ENCODE results near the gene FAM98B.

The FAM98B gene

DNA sequence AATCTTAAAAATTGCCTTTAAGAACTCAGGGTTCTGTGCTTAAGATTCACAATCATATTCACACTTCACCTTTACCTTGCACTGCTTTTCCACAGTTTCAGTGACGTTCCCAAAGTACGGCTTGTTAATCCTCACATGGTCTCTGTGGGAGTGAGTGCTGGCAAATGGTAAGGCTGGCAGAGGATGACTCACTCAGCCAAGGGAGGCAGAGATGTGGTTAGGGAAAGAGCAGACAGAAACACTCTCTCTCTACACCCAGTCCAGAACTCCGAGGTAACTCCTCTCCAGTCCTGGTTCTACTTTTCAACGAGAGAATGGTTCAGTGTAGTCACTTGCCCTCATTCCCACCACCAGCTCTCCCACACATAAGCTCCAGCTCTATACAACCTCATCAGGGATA, 77.6 kb downstream of the FAM98B start:
- no peak overlapping the region for H3K9ac ChIP-seq (ENCODE audit: low read length in 5 of 5)
- no peaks in the 10 kb centered on the region for H3K9me3 ChIP-seq (ENCODE audit: control insufficient read depth in 5 of 5, low read length in 5 of 5)
- no peak overlapping the region for H3K4me3 ChIP-seq (ENCODE audit: low read depth in 1 of 5, low read length in 5 of 5)
- peaks cover 2 to 9% (median 5%) of the 10 kb centered on the region in 5 donors for H3K4me1 ChIP-seq (ENCODE audit: control insufficient read depth in 5 of 5, insufficient read depth in 5 of 5, low read length in 5 of 5)
- no peak overlapping the region for H3K27ac ChIP-seq (ENCODE audit: low read depth, low read length)
- H3K36me3 ChIP-seq (ENCODE audit: control insufficient read depth in 5 of 5, insufficient read depth in 5 of 5, low read length in 5 of 5) = no peaks in the 10 kb centered on the region
- peaks cover 0 to 3% (median 0%) of the 10 kb centered on the region in 5 donors for H3K27me3 ChIP-seq (ENCODE audit: control insufficient read depth in 5 of 5, insufficient read depth in 4 of 5, low read length in 5 of 5)

DNA sequence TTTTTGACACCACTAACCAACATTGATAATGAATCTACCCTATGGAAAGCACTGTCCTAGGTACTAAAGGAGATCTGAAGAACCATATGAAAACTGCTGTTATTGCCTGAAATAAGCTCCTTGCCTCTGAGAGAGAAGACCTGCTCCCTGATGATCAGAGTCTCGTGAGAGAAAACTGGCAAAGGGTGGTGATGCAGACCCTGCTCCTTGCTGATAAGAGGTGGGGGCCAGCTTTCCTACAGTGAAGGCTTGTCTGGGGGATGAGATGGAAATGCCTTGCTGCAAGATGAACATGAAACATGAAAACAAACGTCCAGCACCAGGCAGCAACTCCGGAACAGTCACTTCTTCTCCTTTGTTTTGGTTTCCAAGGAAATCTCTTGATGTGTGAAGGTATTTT, 78.8 kb downstream of the FAM98B start:
- Histone ChIP-seq H3K27me3 (ENCODE audit: control insufficient read depth in 5 of 5, insufficient read depth in 4 of 5, low read length in 5 of 5) (peaks cover 0 to 3% (median 0%) of the 10 kb centered on the region in 5 donors), H3K9me3 (ENCODE audit: control insufficient read depth in 5 of 5, low read length in 5 of 5) (no peaks in the 10 kb centered on the region), H3K9ac (ENCODE audit: low read length in 5 of 5) (no peak overlapping the region), H3K4me3 (ENCODE audit: low read depth in 1 of 5, low read length in 5 of 5) (no peak overlapping the region), H3K36me3 (ENCODE audit: control insufficient read depth in 5 of 5, insufficient read depth in 5 of 5, low read length in 5 of 5) (no peaks in the 10 kb centered on the region), H3K27ac (ENCODE audit: low read depth, low read length) (no peak overlapping the region), H3K4me1 (ENCODE audit: control insufficient read depth in 5 of 5, insufficient read depth in 5 of 5, low read length in 5 of 5) (peaks cover 2 to 14% (median 8%) of the 10 kb centered on the region in 5 donors)

DNA sequence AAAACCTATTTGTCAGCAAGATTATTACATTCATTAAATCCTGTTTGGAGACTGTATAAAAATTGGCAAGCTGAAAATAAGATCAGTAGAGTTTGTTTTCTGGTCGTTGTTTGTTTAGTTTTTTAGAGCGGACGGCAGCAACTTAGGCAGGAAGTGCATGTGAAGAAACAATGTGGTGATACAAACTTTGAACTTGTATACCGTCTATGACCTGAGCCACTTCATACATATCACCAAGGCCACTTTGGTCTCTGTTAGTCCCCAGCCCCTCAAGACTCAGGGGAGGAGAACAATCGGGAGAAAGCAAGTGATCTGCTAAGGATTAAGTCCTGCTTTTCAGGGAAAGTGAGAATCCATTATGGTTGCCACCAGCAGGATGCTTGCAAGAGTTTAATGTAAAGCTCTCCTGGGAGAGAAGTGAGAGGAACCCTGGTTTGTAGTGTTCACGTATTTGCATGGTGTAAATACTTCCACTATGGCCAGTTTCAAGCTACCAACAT, 79.5 kb downstream of the FAM98B start:
- H3K27ac ChIP-seq (ENCODE audit: low read depth, low read length) = no peak overlapping the region
- no peaks in the 10 kb centered on the region for H3K9me3 ChIP-seq (ENCODE audit: control insufficient read depth in 5 of 5, low read length in 5 of 5)
- peaks cover 0 to 3% (median 0%) of the 10 kb centered on the region in 5 donors for H3K27me3 ChIP-seq (ENCODE audit: control insufficient read depth in 5 of 5, insufficient read depth in 4 of 5, low read length in 5 of 5)
- no peak overlapping the region for H3K4me3 ChIP-seq (ENCODE audit: low read depth in 1 of 5, low read length in 5 of 5)
- H3K4me1 ChIP-seq (ENCODE audit: control insufficient read depth in 5 of 5, insufficient read depth in 5 of 5, low read length in 5 of 5) = peaks cover 2 to 14% (median 8%) of the 10 kb centered on the region in 5 donors
- no peak overlapping the region for H3K9ac ChIP-seq (ENCODE audit: low read length in 5 of 5)
- H3K36me3 ChIP-seq (ENCODE audit: control insufficient read depth in 5 of 5, insufficient read depth in 5 of 5, low read length in 5 of 5) = no peaks in the 10 kb centered on the region

DNA sequence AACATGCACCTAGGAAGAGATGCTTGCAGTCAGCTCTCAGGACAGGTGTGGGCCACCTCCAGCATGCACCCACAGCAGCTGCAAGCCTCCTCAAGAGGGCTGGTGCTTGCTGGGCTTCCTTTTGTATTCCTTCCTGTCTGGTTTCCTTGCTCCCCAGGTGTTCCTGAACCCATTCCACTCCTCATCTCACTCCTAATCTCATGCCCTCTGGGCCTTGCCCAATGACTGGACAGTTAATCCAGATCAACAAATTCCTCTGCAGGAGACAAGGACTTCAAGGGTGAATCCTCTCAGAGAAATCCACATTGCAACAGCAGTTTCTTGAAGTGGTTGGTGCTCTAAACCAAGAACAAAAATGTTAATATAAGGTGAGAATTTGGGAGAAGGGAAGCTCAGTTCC, 80.0 kb downstream of the FAM98B start:
- Histone ChIP-seq H3K36me3 (ENCODE audit: control insufficient read depth in 5 of 5, insufficient read depth in 5 of 5, low read length in 5 of 5) (no peaks in the 10 kb centered on the region), H3K4me1 (ENCODE audit: control insufficient read depth in 5 of 5, insufficient read depth in 5 of 5, low read length in 5 of 5) (peaks cover 2 to 14% (median 8%) of the 10 kb centered on the region in 5 donors), H3K27ac (ENCODE audit: low read depth, low read length) (no peak overlapping the region), H3K9ac (ENCODE audit: low read length in 5 of 5) (no peak overlapping the region), H3K27me3 (ENCODE audit: control insufficient read depth in 5 of 5, insufficient read depth in 4 of 5, low read length in 5 of 5) (peaks cover 0 to 3% (median 0%) of the 10 kb centered on the region in 5 donors), H3K9me3 (ENCODE audit: control insufficient read depth in 5 of 5, low read length in 5 of 5) (no peaks in the 10 kb centered on the region), H3K4me3 (ENCODE audit: low read depth in 1 of 5, low read length in 5 of 5) (no peak overlapping the region)

DNA sequence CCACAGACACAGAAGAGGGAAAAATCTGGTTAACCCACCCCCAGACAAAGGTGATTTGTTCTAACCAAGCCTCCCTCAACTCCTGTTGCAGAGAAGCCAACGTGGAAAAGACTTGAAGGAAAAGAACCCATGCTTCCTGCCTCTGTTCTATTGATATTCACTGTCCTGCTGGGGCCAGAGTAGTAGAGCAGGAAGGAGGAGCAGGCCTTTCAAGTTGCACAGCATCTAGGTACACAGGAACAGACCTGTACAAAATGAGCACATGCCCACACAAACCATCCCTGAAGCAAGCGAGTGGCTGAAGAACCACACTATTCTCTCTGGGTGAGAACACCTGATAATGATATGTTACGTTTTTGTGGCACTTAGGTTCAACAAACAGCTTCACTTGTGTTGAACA, 80.8 kb downstream of the FAM98B start:
- peak overlapping the region; percentile 62 for H3K27ac ChIP-seq (ENCODE audit: low read depth, low read length)
- H3K4me3 ChIP-seq (ENCODE audit: low read depth in 1 of 5, low read length in 5 of 5) = no peak overlapping the region
- peaks cover 0 to 3% (median 0%) of the 10 kb centered on the region in 5 donors for H3K27me3 ChIP-seq (ENCODE audit: control insufficient read depth in 5 of 5, insufficient read depth in 4 of 5, low read length in 5 of 5)
- no peaks in the 10 kb centered on the region for H3K9me3 ChIP-seq (ENCODE audit: control insufficient read depth in 5 of 5, low read length in 5 of 5)
- peaks cover 2 to 14% (median 8%) of the 10 kb centered on the region in 5 donors for H3K4me1 ChIP-seq (ENCODE audit: control insufficient read depth in 5 of 5, insufficient read depth in 5 of 5, low read length in 5 of 5)
- H3K36me3 ChIP-seq (ENCODE audit: control insufficient read depth in 5 of 5, insufficient read depth in 5 of 5, low read length in 5 of 5) = no peaks in the 10 kb centered on the region
- no peak overlapping the region for H3K9ac ChIP-seq (ENCODE audit: low read length in 5 of 5)

DNA sequence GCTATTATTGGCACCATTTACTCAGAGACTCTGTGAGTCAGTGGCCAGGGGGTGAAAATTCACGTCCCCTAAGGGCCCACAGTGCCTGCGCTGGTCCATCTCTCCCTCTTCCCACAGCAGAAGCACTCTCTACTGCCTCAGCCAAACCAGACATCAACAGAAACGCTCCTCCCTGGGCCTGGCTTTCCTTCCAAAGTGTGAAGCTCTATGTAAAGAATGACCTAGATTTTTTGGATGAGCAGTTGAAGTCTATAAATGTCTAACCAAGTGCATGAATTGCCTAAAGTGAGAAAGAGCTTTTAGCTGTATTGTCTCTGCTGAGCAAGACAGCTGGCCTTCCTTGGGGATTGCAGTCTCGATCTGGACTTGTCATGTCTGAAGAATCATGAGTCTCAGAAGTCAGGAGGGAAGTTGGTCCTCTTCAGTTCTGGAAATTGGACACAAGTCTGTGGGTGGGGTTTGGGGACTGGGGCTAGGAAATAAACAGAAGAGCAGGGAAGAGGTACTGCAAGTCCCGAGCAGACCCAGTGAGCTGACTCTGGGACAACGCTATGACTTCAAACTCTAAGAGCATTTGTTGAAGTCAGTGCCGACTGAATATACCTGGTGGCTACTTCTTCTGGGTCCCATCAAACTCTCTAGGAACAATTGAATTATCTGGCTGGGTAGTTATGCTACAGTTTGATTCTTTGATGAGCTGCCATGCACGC, 81.7 kb downstream of the FAM98B start:
- Histone ChIP-seq H3K4me3 (ENCODE audit: low read depth in 1 of 5, low read length in 5 of 5) (no peak overlapping the region), H3K36me3 (ENCODE audit: control insufficient read depth in 5 of 5, insufficient read depth in 5 of 5, low read length in 5 of 5) (no peaks in the 10 kb centered on the region), H3K9ac (ENCODE audit: low read length in 5 of 5) (no peak overlapping the region), H3K4me1 (ENCODE audit: control insufficient read depth in 5 of 5, insufficient read depth in 5 of 5, low read length in 5 of 5) (peaks cover 2 to 14% (median 8%) of the 10 kb centered on the region in 5 donors), H3K27ac (ENCODE audit: low read depth, low read length) (peak overlapping the region; percentile 62), H3K27me3 (ENCODE audit: control insufficient read depth in 5 of 5, insufficient read depth in 4 of 5, low read length in 5 of 5) (peaks cover 0 to 3% (median 0%) of the 10 kb centered on the region in 5 donors), H3K9me3 (ENCODE audit: control insufficient read depth in 5 of 5, low read length in 5 of 5) (no peaks in the 10 kb centered on the region)

DNA sequence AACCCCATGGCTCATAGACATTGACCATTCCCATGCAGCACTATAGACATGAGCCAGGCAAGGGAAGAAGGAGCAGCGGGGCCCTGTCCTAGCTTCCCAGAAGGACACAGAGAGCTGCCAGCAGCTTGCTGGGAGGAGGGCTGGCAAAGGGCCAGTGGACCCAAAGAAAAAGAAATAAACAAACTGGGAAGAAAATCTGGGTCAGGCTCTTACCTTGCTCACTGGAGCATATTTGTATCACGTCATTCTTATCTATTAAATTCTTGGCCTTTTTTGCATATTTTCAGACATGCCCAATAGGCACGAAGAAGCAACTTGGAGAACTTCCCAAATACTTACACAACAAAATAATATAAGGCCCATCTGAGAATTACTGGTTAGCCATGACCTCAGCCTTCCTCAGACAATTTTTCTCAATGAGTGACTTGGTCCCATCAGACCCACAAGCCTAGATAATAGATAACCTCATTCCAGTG, 82.3 kb downstream of the FAM98B start:
- Histone ChIP-seq H3K27ac (ENCODE audit: low read depth, low read length) (peak overlapping the region; percentile 62), H3K27me3 (ENCODE audit: control insufficient read depth in 5 of 5, insufficient read depth in 4 of 5, low read length in 5 of 5) (peaks cover 0 to 3% (median 0%) of the 10 kb centered on the region in 5 donors)

More for the DNA sequence above, 82.3 kb downstream of the FAM98B start:
- H3K4me3 ChIP-seq (ENCODE audit: low read depth in 1 of 5, low read length in 5 of 5) = no peak overlapping the region
- no peaks in the 10 kb centered on the region for H3K36me3 ChIP-seq (ENCODE audit: control insufficient read depth in 5 of 5, insufficient read depth in 5 of 5, low read length in 5 of 5)
- H3K4me1 ChIP-seq (ENCODE audit: control insufficient read depth in 5 of 5, insufficient read depth in 5 of 5, low read length in 5 of 5) = peaks cover 2 to 14% (median 8%) of the 10 kb centered on the region in 5 donors
- no peak overlapping the region for H3K9ac ChIP-seq (ENCODE audit: low read length in 5 of 5)
- H3K9me3 ChIP-seq (ENCODE audit: control insufficient read depth in 5 of 5, low read length in 5 of 5) = no peaks in the 10 kb centered on the region
